Right ventricle myocardium superior (tissue), 1 donor: Measurements from ENCODE around the gene TMF1. TPM values are rescaled to one million over a fixed set of nuclear protein-coding genes. Genes with fewer than 3 reads are reported as not detected.

Source experiments
- ATAC-seq: fragments of 200-7000 bp; cut with Tn5 transposase; one replicate; pipeline ENCODE4 v1.9.1; 2020; ENCODE audit warnings: mild to moderate bottlenecking; ENCODE audit not compliant: poor library complexity
- DNase-seq: peaks from one replicate; pipeline ENCODE4 v3.0.0-alpha.2; 2020
- intact Hi-C: fragments of 100-400 bp; cut with DNase I; formaldehyde crosslinking; loops from one replicate; pipeline ENCODE4 v1.11.2; 2022
- total RNA-seq: library from RNA; stranded (reverse); fragmentation: NEBNext Ultra II Directional; extraction: Animal tissue kit (Norgen Biotek cat#: 25700); gene quantifications from one replicate; pipeline ENCODE4 v1.2.1, GENCODE V29; 2021
- donor health status: DM: no; HTN: yes; CAD: no; lungs with severe emphysema.

Gene TMF1
- total RNA-seq, 1 donor from 2014 or later = 16.6 TPM

- intact Hi-C loops = no loop called here
- no peak for ATAC-seq
- DNase-seq = no peak
Observed at GRCh38 chr3:69082805-69083204, 30.7 kb upstream of the TMF1 start.

- intact Hi-C loops = no loop called here
- DNase-seq (no peak), ATAC-seq (no peak)
Observed at GRCh38 chr3:69082361-69082760, 30.2 kb upstream of the TMF1 start.

GRCh38 chr3:69081583-69082262, 29.6 kb upstream of the TMF1 start:
- ATAC-seq = no peak
- intact Hi-C loops = no loop called here
- no peak for DNase-seq

- intact Hi-C loops = no loop called here
- DNase-seq (peak; percentile 95), ATAC-seq (peak; percentile 83)
Observed at GRCh38 chr3:69080233-69080920, 28.2 kb upstream of the TMF1 start, which contains the start of gene UBA3. UBA3 (minus strand) TSS chr3:69080365; CDS start chr3:69080353, 12 bp downstream.

- intact Hi-C loops = no loop called here
- ATAC-seq (peak; percentile 42), DNase-seq (peak; percentile 47)
Observed at GRCh38 chr3:69079269-69080159, 27.4 kb upstream of the TMF1 start.

- no peak for ATAC-seq
- intact Hi-C loops = no loop called here
- no peak for DNase-seq
Observed at GRCh38 chr3:69072928-69073327, 20.8 kb upstream of the TMF1 start.

- no peak for ATAC-seq
- no peak for DNase-seq
- intact Hi-C loops = no loop called here
Observed at GRCh38 chr3:69066121-69066520, 14.0 kb upstream of the TMF1 start.

GRCh38 chr3:69065318-69065964, 13.3 kb upstream of the TMF1 start:
- intact Hi-C loops = no loop called here
- no peak for DNase-seq
- no peak for ATAC-seq

- DNase-seq (no peak), ATAC-seq (no peak)
- intact Hi-C loops = no loop called here
Observed at GRCh38 chr3:69063636-69064035, 11.5 kb upstream of the TMF1 start.

GRCh38 chr3:69059688-69060087, 7.6 kb upstream of the TMF1 start:
- ATAC-seq (no peak), DNase-seq (no peak)
- intact Hi-C loops = no loop called here

- intact Hi-C loops = no loop called here
- ATAC-seq (no peak), DNase-seq (no peak)
Observed at GRCh38 chr3:69058947-69059224, 6.8 kb upstream of the TMF1 start.

GRCh38 chr3:69058180-69058946, 6.2 kb upstream of the TMF1 start:
- DNase-seq (no peak), ATAC-seq (peak; percentile 38)
- intact Hi-C loops = no loop called here

GRCh38 chr3:69052472-69052898, 352 bp upstream of the TMF1 start:
- intact Hi-C loops = no loop called here
- DNase-seq = no peak
- peak; percentile 2 for ATAC-seq

GRCh38 chr3:69048990-69049389, 3.1 kb downstream of the TMF1 start:
- intact Hi-C loops = no loop called here

GRCh38 chr3:69044608-69045007, 7.5 kb downstream of the TMF1 start:
- ATAC-seq (no peak), DNase-seq (no peak)
- intact Hi-C loops = no loop called here

More at GRCh38 chr3:69048990-69049389, 3.1 kb downstream of the TMF1 start:
- no peak for ATAC-seq
- DNase-seq = no peak

GRCh38 chr3:69033470-69033869, 18.7 kb downstream of the TMF1 start:
- intact Hi-C loops = no loop called here
- DNase-seq = no peak
- no peak for ATAC-seq

GRCh38 chr3:69032737-69033136, 19.4 kb downstream of the TMF1 start:
- intact Hi-C loops = no loop called here
- DNase-seq (no peak), ATAC-seq (no peak)

GRCh38 chr3:69032142-69032541, 20.0 kb downstream of the TMF1 start:
- intact Hi-C loops = no loop called here
- ATAC-seq = no peak

More at GRCh38 chr3:69032142-69032541, 20.0 kb downstream of the TMF1 start:
- no peak for DNase-seq
